ENCODE results near the gene RIMBP3C.
"Not testable (repeated sequence)": the region's sequence is repeated elsewhere in the genome, so short reads cannot be mapped to it uniquely, and the experiment has no call there.

RIMBP3C gene

GRCh38 chr22:21573750-21574494 is 22.7 kb upstream of the RIMBP3C start:
- DNase-seq (ENCODE audit: low read depth) = no peak

GRCh38 chr22:21573293-21573734 is 22.1 kb upstream of the RIMBP3C start:
- no peak for DNase-seq (ENCODE audit: low read depth)

GRCh38 chr22:21571679-21572078 is 20.4 kb upstream of the RIMBP3C start:
- DNase-seq (ENCODE audit: low read depth) = no peak

GRCh38 chr22:21570398-21570797 is 19.1 kb upstream of the RIMBP3C start:
- DNase-seq (ENCODE audit: low read depth) = no peak

GRCh38 chr22:21569459-21570170 is 18.4 kb upstream of the RIMBP3C start:
- DNase-seq (ENCODE audit: low read depth) = no peak

- DNase-seq (ENCODE audit: low read depth) = not testable (repeated sequence)
Observed at GRCh38 chr22:21569076-21569427, 17.8 kb upstream of the RIMBP3C start.

- DNase-seq (ENCODE audit: low read depth) = no peak
Observed at GRCh38 chr22:21568347-21569075, 17.2 kb upstream of the RIMBP3C start.

GRCh38 chr22:21567456-21568346 is 16.4 kb upstream of the RIMBP3C start, which contains the start of gene UBE2L3:
Gene UBE2L3, plus strand, starts transcription at chr22:21567714. Its CDS starts 31 bp downstream, at chr22:21567745.
- DNase-seq (ENCODE audit: low read depth) = peak; percentile 77

- no peak for DNase-seq (ENCODE audit: low read depth)
Observed at GRCh38 chr22:21564411-21564810, 13.2 kb upstream of the RIMBP3C start.

GRCh38 chr22:21563912-21564311 is 12.7 kb upstream of the RIMBP3C start:
- DNase-seq (ENCODE audit: low read depth) = no peak

- DNase-seq (ENCODE audit: low read depth) = not testable (repeated sequence)
Observed at GRCh38 chr22:21560657-21561056, 9.4 kb upstream of the RIMBP3C start.

GRCh38 chr22:21559345-21560125 is 8.3 kb upstream of the RIMBP3C start:
- not testable (repeated sequence) for DNase-seq (ENCODE audit: low read depth)

GRCh38 chr22:21550678-21551047 is 598 bp downstream of the RIMBP3C start:
- DNase-seq (ENCODE audit: low read depth) = not testable (repeated sequence)

GRCh38 chr22:21550008-21550677 is 1.1 kb downstream of the RIMBP3C start:
- DNase-seq (ENCODE audit: low read depth) = not testable (repeated sequence)

GRCh38 chr22:21549558-21549957 is 1.7 kb downstream of the RIMBP3C start:
- DNase-seq (ENCODE audit: low read depth) = not testable (repeated sequence)

GRCh38 chr22:21544432-21545322 is 6.6 kb downstream of the RIMBP3C start:
- DNase-seq (ENCODE audit: low read depth) = not testable (repeated sequence)

- not testable (repeated sequence) for DNase-seq (ENCODE audit: low read depth)
Observed at GRCh38 chr22:21539862-21540261, 11.4 kb downstream of the RIMBP3C start.

GRCh38 chr22:21532863-21533648 is 18.2 kb downstream of the RIMBP3C start:
- not testable (repeated sequence) for DNase-seq (ENCODE audit: low read depth)

All from stimulated activated CD4-positive, alpha-beta T cell treated with anti-CD3 and anti-CD28 coated beads, Interleukin-2, amount 100 ng/mL, for 4 hours (primary cell).